Measurements from ENCODE around the gene FAM163A. TPM values are rescaled to one million over a fixed set of nuclear protein-coding genes. Genes with fewer than 3 reads are reported as not detected.
"Not testable (repeated sequence)": the region's sequence is repeated elsewhere in the genome, so short reads cannot be mapped to it uniquely, and the experiment has no call there.

FAM163A gene
- total RNA-seq, 2 donors from 2014 or later = not detected

GRCh38 chr1:179836686-179837445 lies 93.8 kb downstream of the FAM163A start:
- not testable (repeated sequence) for H3K9me3 Mint-ChIP-seq; DNase-seq (ENCODE audit: low spot score in 2 of 2); H3K27ac Mint-ChIP-seq; ATAC-seq; H3K36me3 Mint-ChIP-seq

GRCh38 chr1:179840107-179840506 lies 97.0 kb downstream of the FAM163A start:
- ATAC-seq = no peak
- no peak overlapping the region for H3K27ac Mint-ChIP-seq
- DNase-seq (ENCODE audit: low spot score in 2 of 2) = no peak
- H3K36me3 Mint-ChIP-seq = no peaks in the 10 kb centered on the region
- no peaks in the 10 kb centered on the region for H3K9me3 Mint-ChIP-seq

- Mint-ChIP-seq H3K27ac (no peak overlapping the region), H3K36me3 (peaks cover 13 to 14% of the 10 kb centered on the region in 2 donors), H3K9me3 (no peaks in the 10 kb centered on the region)
- DNase-seq (ENCODE audit: low spot score in 2 of 2) = no peak
- ATAC-seq = no peak
Observed at GRCh38 chr1:179848233-179848632, 105.1 kb downstream of the FAM163A start.

- DNase-seq (ENCODE audit: low spot score in 2 of 2) = no peak
- ATAC-seq = no peak
- no peaks in the 10 kb centered on the region for H3K9me3 Mint-ChIP-seq
- H3K27ac Mint-ChIP-seq = no peak overlapping the region
- peaks cover 5 to 12% of the 10 kb centered on the region in 2 donors for H3K36me3 Mint-ChIP-seq
Observed at GRCh38 chr1:179853102-179853501, 110.0 kb downstream of the FAM163A start.

- H3K27ac Mint-ChIP-seq; ATAC-seq; H3K9me3 Mint-ChIP-seq; DNase-seq (ENCODE audit: low spot score in 2 of 2): not testable (repeated sequence)
- H3K36me3 Mint-ChIP-seq = peaks cover 0 to 11% of the 10 kb centered on the region in 2 donors
Observed at GRCh38 chr1:179855831-179856230, 112.7 kb downstream of the FAM163A start.

GRCh38 chr1:179856296-179856695 lies 113.2 kb downstream of the FAM163A start:
- Mint-ChIP-seq H3K36me3 (peaks cover 0 to 8% of the 10 kb centered on the region in 2 donors), H3K27ac (no peak overlapping the region), H3K9me3 (no peaks in the 10 kb centered on the region)
- ATAC-seq = no peak
- no peak for DNase-seq (ENCODE audit: low spot score in 2 of 2)

- no peak for DNase-seq (ENCODE audit: low spot score in 2 of 2)
- ATAC-seq = no peak
- Mint-ChIP-seq H3K36me3 (peaks cover 0 to 8% of the 10 kb centered on the region in 2 donors), H3K9me3 (no peaks in the 10 kb centered on the region), H3K27ac (no peak overlapping the region)
Observed at GRCh38 chr1:179857009-179857408, 113.9 kb downstream of the FAM163A start.

GRCh38 chr1:179860652-179861051 lies 117.6 kb downstream of the FAM163A start:
- Mint-ChIP-seq H3K9me3 (no peaks in the 10 kb centered on the region), H3K36me3 (peaks cover 0 to 15% of the 10 kb centered on the region in 2 donors), H3K27ac (no peak overlapping the region)
- ATAC-seq (no peak), DNase-seq (ENCODE audit: low spot score in 2 of 2) (no peak)

GRCh38 chr1:179865377-179865776 lies 122.3 kb downstream of the FAM163A start:
- no peak for DNase-seq (ENCODE audit: low spot score in 2 of 2)
- ATAC-seq = no peak
- H3K27ac Mint-ChIP-seq = no peak overlapping the region
- peaks cover 0 to 7% of the 10 kb centered on the region in 2 donors for H3K36me3 Mint-ChIP-seq
- no peaks in the 10 kb centered on the region for H3K9me3 Mint-ChIP-seq

Other genes with a start within 250 kb of the FAM163A start
- not detected for gene NPHS2, start 167.3 kb upstream of the FAM163A start, total RNA-seq
- not detected for gene TDRD5, start 151.5 kb upstream of the FAM163A start, total RNA-seq
- 10 to 100 TPM; 39.6 to 46.7 TPM for gene TOR1AIP2, start 134.5 kb downstream of the FAM163A start, total RNA-seq
- 10 to 100 TPM; 48.3 to 53.0 TPM for gene TOR1AIP1, start 139.0 kb downstream of the FAM163A start, total RNA-seq
- gene CEP350, start 211.5 kb downstream of the FAM163A start, total RNA-seq = 10 to 100 TPM; 41.9 to 43.6 TPM